CD4-positive, alpha-beta memory T cell (primary cell): ENCODE results near the gene RTN4R. TPM values are rescaled to one million over a fixed set of nuclear protein-coding genes. Genes with fewer than 3 reads are reported as not detected.

Source experiments
- CTCF ChIA-PET: fragments of 350-600 bp; sonication (Branson Sonifier 250); formaldehyde crosslinking; loops from one replicate; lab custom pipeline; 2021; ENCODE audit warnings: inconsistent platforms; ENCODE audit not compliant: partially characterized antibody; lab: Charles Lee
- POLR2A ChIA-PET: fragments of 350-600 bp; sonication (Branson Sonifier 250); formaldehyde crosslinking; loops from one replicate; lab custom pipeline; 2021; ENCODE audit not compliant: partially characterized antibody; lab: Charles Lee
- DNase-seq, 5 donors: peaks; one replicate each; pipeline versions ENCODE4 v3.0.0 to v3.0.0-alpha.2; 2020 to 2022; ENCODE audit warnings: mixed read lengths in 1 of 5
- H3K27ac ChIP-seq: one replicate; pipeline ENCODE4 v1.7.0; 2013; ENCODE audit warnings: low read depth, low read length
- H3K27me3 ChIP-seq: 2 replicates; pipeline ENCODE4 v1.7.0; 2013; ENCODE audit warnings: mild to moderate bottlenecking, low read length, moderate library complexity; ENCODE audit not compliant: insufficient read depth
- H3K36me3 ChIP-seq: 2 replicates; pipeline ENCODE4 v1.7.0; 2013; ENCODE audit warnings: mild to moderate bottlenecking, low read length, moderate library complexity; ENCODE audit not compliant: insufficient read depth
- H3K4me1 ChIP-seq: 2 replicates; pipeline ENCODE4 v1.7.0; 2013; ENCODE audit warnings: mild to moderate bottlenecking, low read length, moderate library complexity; ENCODE audit not compliant: insufficient read depth
- H3K4me3 ChIP-seq, 2 donors: one replicate each; pipeline ENCODE4 v1.7.0; 2013; ENCODE audit warnings: low read length in 2 of 2, mild to moderate bottlenecking in 1 of 2
- H3K9me3 ChIP-seq, 2 donors: one replicate each; pipeline ENCODE4 v1.7.0; 2013; ENCODE audit warnings: low read length in 2 of 2, control low read depth in 1 of 2; ENCODE audit not compliant: control insufficient read depth in 1 of 2
- H3K27ac Mint-ChIP-seq, 7 donors: one replicate each; pipeline ENCODE4 v1.8.0; 2020 to 2021; ENCODE audit warnings: mixed read lengths in 7 of 7, mild to moderate bottlenecking in 6 of 7, inconsistent platforms in 3 of 7, moderate library complexity in 3 of 7
- H3K27me3 Mint-ChIP-seq, 2 donors: one replicate each; pipeline ENCODE4 v1.8.0; 2020 to 2021; ENCODE audit warnings: mixed read lengths in 2 of 2
- H3K36me3 Mint-ChIP-seq, 2 donors: one replicate each; pipeline ENCODE4 v1.8.0; 2020 to 2021; ENCODE audit warnings: mixed read lengths in 2 of 2, inconsistent platforms in 1 of 2, mild to moderate bottlenecking in 1 of 2
- H3K4me1 Mint-ChIP-seq, 4 donors: one replicate each; pipeline ENCODE4 v1.8.0; 2020 to 2021; ENCODE audit warnings: mixed read lengths in 4 of 4, mild to moderate bottlenecking in 1 of 4
- H3K4me3 Mint-ChIP-seq, 8 donors: one replicate each; pipeline ENCODE4 v1.8.0; 2020 to 2021; ENCODE audit warnings: mixed read lengths in 8 of 8, mild to moderate bottlenecking in 7 of 8, moderate library complexity in 6 of 8, inconsistent platforms in 3 of 8
- H3K9me3 Mint-ChIP-seq, 8 donors: one replicate each; pipeline ENCODE4 v1.8.0; 2020 to 2021; ENCODE audit warnings: mixed read lengths in 8 of 8, mild to moderate bottlenecking in 5 of 8, inconsistent platforms in 3 of 8, moderate library complexity in 1 of 8
- intact Hi-C: fragments of 100-400 bp; cut with micrococcal nuclease; formaldehyde crosslinking; loops from one replicate; pipeline ENCODE4 v1.15.1; 2023
- polyA plus RNA-seq, 2 donors: library from polyadenylated mRNA; unstranded; fragments of 300-500 nt; fragmentation: Illumina TruSeq; gene quantifications; one replicate each; pipeline ENCODE4 v1.2.3, GENCODE V29; 2021
- total RNA-seq, 2 experiments: library from RNA; stranded (reverse); gene quantifications; one replicate each; pipeline ENCODE4 v1.2.3, GENCODE V29; 2021

RTN4R gene
- total and polyA plus RNA-seq, 4 experiments from 2014 or later = 1.7 to 6.3 (median 2.4) TPM

DNA sequence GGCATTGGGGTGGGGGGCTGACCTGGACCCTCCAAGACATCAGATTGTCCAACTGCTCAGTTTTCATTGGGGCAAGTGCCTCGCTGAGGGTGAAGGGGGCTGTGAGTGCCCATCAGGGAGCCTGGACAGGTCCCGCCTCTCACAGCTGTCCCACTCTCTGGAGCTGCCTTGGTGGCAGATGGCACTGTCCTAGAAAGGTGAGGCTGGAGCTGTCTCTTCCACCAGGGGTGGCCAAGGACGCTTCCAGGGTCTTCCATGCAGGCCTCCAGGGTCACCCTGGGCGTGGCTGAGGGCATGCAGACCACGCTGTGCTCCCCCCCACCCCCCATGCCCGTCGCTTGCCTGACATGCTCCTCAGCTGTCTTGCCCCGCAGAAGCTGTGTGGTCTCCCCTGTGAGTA is 63.8 kb downstream of the RTN4R start:
- Mint-ChIP-seq H3K27me3 (peaks cover 0 to 1% of the 10 kb centered on the region in 2 donors), H3K4me3 (no peak overlapping the region), H3K9me3 (no peaks in the 10 kb centered on the region), H3K4me1 (peaks cover 13 to 36% (median 23%) of the 10 kb centered on the region in 4 donors), H3K27ac (no peak overlapping the region), H3K36me3 (peaks cover 0 to 3% of the 10 kb centered on the region in 2 donors)
- no peak for DNase-seq
- ChIA-PET POLR2A (interaction anchor here (3.5 kb wide), 1 partner anchor 39 kb away, joined by 23 read pairs; no protein-coding TSS in a partner anchor), CTCF (no interaction called here)
- H3K4me1 ChIP-seq = peaks cover 29% of the 10 kb centered on the region
- no peak overlapping the region for H3K4me3 ChIP-seq
- H3K9me3 ChIP-seq = no peaks in the 10 kb centered on the region
- H3K27ac ChIP-seq = no peak overlapping the region
- no peaks in the 10 kb centered on the region for H3K36me3 ChIP-seq
- intact Hi-C loops = no loop called here
- peaks cover 3% of the 10 kb centered on the region for H3K27me3 ChIP-seq

DNA sequence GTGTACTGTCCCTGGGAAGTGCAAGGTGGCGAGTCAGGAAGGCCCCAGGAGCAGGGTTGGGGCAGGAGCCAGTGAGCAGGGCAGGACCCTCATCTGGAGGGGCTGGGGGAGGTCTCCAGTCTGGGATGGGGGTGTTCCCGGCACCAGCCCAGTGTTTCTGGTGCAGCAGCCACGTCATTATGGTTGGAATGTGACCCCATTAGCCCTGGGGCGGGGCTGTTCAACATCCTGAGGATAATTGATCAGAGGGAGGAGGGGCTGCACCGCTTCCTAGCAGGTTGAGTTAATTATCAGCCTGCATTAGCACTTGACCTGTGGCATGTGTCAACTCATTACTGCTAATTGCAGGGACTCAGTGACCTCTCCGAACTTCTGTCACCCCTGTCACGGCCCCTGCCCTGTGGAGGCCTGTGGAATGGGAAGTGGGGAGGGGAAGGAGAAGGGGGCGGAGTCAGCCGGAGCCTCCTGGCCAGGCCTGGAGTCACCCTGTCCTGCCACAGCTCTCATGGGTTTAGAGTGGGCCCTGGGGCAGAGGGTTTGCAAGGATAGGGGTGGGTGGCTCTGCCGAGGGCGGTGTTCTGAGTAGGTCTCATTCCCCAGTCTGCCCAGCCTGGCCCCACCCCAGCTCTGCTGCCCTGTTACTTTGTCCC is 64.4 kb downstream of the RTN4R start:
- Histone ChIP-seq H3K27ac (no peak overlapping the region), H3K4me1 (peaks cover 29% of the 10 kb centered on the region), H3K9me3 (no peaks in the 10 kb centered on the region), H3K27me3 (peaks cover 3% of the 10 kb centered on the region), H3K36me3 (no peaks in the 10 kb centered on the region), H3K4me3 (no peak overlapping the region)
- DNase-seq = no peak
- Mint-ChIP-seq H3K36me3 (peaks cover 0 to 3% of the 10 kb centered on the region in 2 donors), H3K4me1 (peaks cover 13 to 31% (median 23%) of the 10 kb centered on the region in 4 donors), H3K27me3 (peaks cover 0 to 1% of the 10 kb centered on the region in 2 donors), H3K9me3 (no peaks in the 10 kb centered on the region), H3K27ac (peak overlapping the region in 2 of 7 donors; percentile 2 to 6), H3K4me3 (no peak overlapping the region)
- ChIA-PET POLR2A (interaction anchor here (1.2 kb wide), 1 partner anchor 46 kb away, joined by 4 read pairs; no protein-coding TSS in a partner anchor), CTCF (no interaction called here)
- intact Hi-C loops = no loop called here

DNA sequence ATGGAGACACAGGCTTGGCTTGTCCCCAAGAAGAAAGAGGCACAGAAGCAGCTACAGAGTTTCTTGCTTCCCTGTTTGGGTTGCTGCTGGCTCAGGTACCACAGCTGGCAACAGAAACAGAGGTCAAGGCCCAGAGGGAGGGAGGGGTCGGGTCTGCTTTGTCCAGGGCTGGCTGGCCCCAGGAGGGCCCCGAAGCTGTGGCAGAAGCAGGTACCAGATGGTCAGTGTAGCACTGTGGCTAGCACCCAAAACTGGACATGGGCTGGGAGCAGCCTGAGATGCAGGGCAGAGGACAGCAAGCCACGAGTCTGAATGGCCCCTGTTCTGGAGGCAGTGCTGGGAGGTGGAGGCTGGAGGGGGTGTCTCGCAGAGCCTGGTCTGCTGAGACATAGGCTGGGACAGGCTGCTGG is 65.0 kb downstream of the RTN4R start:
- Histone ChIP-seq H3K27ac (no peak overlapping the region), H3K9me3 (no peaks in the 10 kb centered on the region), H3K4me1 (peaks cover 24% of the 10 kb centered on the region), H3K27me3 (peaks cover 3% of the 10 kb centered on the region), H3K4me3 (no peak overlapping the region), H3K36me3 (no peaks in the 10 kb centered on the region)
- Mint-ChIP-seq H3K4me3 (no peak overlapping the region), H3K9me3 (no peaks in the 10 kb centered on the region), H3K27ac (peak overlapping the region in 1 of 7 donors; percentile 6), H3K4me1 (peaks cover 12 to 26% (median 20%) of the 10 kb centered on the region in 4 donors), H3K36me3 (peaks cover 0 to 3% of the 10 kb centered on the region in 2 donors), H3K27me3 (peaks cover 0 to 1% of the 10 kb centered on the region in 2 donors)
- ChIA-PET POLR2A (interaction anchor here (1.2 kb wide), 1 partner anchor 46 kb away, joined by 4 read pairs; no protein-coding TSS in a partner anchor), CTCF (no interaction called here)
- DNase-seq = no peak
- intact Hi-C loops = no loop called here

DNA sequence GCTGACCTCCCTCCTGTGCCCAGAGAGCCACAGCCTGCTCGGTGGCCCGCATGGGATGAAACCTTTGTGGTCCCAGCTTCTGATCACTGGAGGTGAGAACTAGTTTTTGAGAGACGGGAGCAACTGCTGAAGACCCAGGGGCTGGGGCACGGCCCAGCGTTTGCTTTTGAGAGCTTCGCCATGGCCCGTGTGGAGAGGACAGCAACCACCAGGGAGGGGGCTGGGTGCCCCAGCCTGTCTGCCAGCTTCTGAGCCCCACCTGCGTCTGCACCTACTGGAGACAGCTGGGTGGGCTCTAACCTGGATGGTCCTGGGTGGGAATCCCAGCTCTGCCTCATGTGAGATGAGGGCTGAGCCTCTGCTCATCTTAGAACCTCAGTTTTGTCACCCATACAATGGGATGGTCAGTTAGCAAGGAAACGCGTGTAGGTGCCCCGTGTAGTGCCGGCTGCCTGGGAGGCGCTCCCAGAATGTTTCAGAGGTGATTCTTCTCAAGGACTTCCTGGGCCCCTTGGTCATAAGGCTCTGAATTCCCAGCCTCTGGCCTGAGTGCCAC is 66.2 kb downstream of the RTN4R start:
- Histone ChIP-seq H3K4me3 (no peak overlapping the region), H3K36me3 (no peaks in the 10 kb centered on the region), H3K27ac (no peak overlapping the region), H3K27me3 (peaks cover 3% of the 10 kb centered on the region), H3K4me1 (peaks cover 12% of the 10 kb centered on the region), H3K9me3 (no peaks in the 10 kb centered on the region)
- DNase-seq = no peak
- Mint-ChIP-seq H3K9me3 (no peaks in the 10 kb centered on the region), H3K36me3 (peaks cover 0 to 3% of the 10 kb centered on the region in 2 donors), H3K27ac (peak overlapping the region in 1 of 7 donors; percentile 54), H3K4me1 (peaks cover 7 to 14% (median 10%) of the 10 kb centered on the region in 4 donors), H3K27me3 (peaks cover 0 to 1% of the 10 kb centered on the region in 2 donors), H3K4me3 (no peak overlapping the region)
- intact Hi-C loops = no loop called here
- POLR2A ChIA-PET = no interaction called here
- CTCF ChIA-PET = interaction anchor here (1.1 kb wide), 1 partner anchor 37 kb away, joined by 3 read pairs; no protein-coding TSS in a partner anchor

DNA sequence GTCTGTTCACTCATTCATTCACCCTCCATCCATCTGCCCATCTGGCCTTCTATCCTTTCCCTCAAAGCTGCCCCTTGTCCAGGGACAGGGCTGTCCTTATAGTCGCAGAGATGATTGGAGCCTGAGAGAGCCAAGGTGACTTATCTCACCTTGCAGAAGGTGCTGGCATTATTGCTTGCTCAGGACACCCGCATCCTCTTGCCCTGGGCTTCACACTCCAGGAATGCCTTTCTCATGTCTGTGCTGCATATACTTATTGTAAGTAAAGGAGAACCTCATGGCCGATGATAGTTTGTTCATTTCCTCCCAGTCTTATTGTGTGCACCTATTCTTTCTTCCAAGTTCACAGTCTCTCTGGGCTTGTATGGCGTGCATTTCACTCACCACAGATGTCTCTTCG is 68.2 kb downstream of the RTN4R start:
- POLR2A ChIA-PET = no interaction called here
- Histone ChIP-seq H3K4me1 (no peaks in the 10 kb centered on the region), H3K36me3 (no peaks in the 10 kb centered on the region), H3K27ac (no peak overlapping the region), H3K9me3 (no peaks in the 10 kb centered on the region), H3K27me3 (peaks cover 3% of the 10 kb centered on the region), H3K4me3 (no peak overlapping the region)
- Mint-ChIP-seq H3K4me1 (no peaks in the 10 kb centered on the region), H3K36me3 (no peaks in the 10 kb centered on the region), H3K4me3 (no peak overlapping the region), H3K27ac (no peak overlapping the region), H3K27me3 (no peaks in the 10 kb centered on the region), H3K9me3 (no peaks in the 10 kb centered on the region)
- intact Hi-C loops = no loop called here
- no peak for DNase-seq
- CTCF ChIA-PET = no interaction called here

DNA sequence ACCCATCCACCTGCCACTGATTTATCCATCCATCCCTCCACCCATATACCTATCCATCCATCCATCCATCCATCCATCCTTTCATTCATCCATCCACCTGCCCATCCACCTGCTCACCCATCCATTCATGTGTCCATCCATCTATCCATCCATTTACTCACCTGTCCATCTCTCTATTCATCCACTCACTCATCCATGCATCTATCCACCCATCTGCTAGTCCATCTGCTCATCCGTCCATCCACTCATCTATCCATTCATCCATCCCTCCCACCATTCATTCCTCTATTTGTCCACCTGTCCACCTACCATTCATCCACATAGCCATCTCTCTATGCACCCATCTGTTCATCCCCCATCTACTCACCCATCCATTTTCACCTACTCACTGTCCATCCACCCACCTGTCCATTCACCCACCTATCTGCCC is 68.7 kb downstream of the RTN4R start:
- no peaks in the 10 kb centered on the region for H3K36me3 Mint-ChIP-seq
- H3K9me3 Mint-ChIP-seq = no peaks in the 10 kb centered on the region
- no peak overlapping the region for H3K4me3 Mint-ChIP-seq
- POLR2A ChIA-PET = no interaction called here
- Histone ChIP-seq H3K27ac (no peak overlapping the region), H3K4me1 (no peaks in the 10 kb centered on the region), H3K27me3 (peaks cover 3% of the 10 kb centered on the region), H3K4me3 (no peak overlapping the region), H3K36me3 (no peaks in the 10 kb centered on the region), H3K9me3 (no peaks in the 10 kb centered on the region)
- no peaks in the 10 kb centered on the region for H3K4me1 Mint-ChIP-seq
- CTCF ChIA-PET = no interaction called here
- no peaks in the 10 kb centered on the region for H3K27me3 Mint-ChIP-seq
- DNase-seq = no peak
- H3K27ac Mint-ChIP-seq = no peak overlapping the region
- intact Hi-C loops = no loop called here

DNA sequence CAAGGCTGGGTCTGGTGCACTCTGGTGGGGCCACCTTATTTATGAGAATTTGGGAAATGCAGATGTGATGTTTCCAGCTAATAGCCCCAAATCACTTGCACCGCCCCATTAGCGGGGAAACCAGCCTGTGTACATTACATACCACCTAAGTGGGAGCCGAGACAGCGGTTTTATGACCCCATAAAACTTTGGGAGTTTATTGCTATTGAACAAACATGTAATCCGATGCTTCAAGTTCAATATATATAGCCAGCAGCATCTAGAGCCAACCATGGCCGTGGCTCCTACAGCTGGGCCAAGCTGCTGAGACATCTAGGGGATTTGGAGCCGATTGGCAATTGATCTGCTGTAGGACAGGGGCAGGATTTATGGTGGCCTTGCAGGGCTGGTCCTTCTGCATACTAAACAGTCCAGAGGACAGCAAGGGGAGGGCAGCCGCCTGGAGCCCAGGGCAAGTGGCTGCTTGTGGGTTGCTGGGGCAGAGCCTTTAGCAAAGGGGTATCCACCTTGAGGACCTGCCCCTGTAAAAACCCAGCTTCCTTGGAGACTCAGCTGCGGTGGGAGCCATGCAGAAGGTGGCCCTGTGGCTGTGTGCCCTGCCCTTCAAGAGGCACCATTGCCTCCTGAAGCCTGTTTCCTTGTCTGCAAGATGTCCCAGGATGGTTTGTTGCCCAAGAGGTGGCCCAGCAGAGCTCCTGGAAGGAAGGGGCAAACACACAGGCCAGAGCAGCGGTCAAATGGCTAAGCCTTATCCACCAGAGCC is 69.4 kb downstream of the RTN4R start:
- no peak for DNase-seq
- Mint-ChIP-seq H3K36me3 (no peaks in the 10 kb centered on the region), H3K4me1 (no peaks in the 10 kb centered on the region), H3K4me3 (no peak overlapping the region), H3K27ac (no peak overlapping the region), H3K27me3 (no peaks in the 10 kb centered on the region), H3K9me3 (no peaks in the 10 kb centered on the region)
- CTCF ChIA-PET = no interaction called here
- Histone ChIP-seq H3K9me3 (no peaks in the 10 kb centered on the region), H3K27me3 (peaks cover 3% of the 10 kb centered on the region), H3K4me3 (no peak overlapping the region), H3K27ac (no peak overlapping the region), H3K36me3 (no peaks in the 10 kb centered on the region), H3K4me1 (no peaks in the 10 kb centered on the region)
- POLR2A ChIA-PET = no interaction called here
- intact Hi-C loops = no loop called here
